Measurements from ENCODE around the gene DNAAF3.

The DNAAF3 gene

DNA sequence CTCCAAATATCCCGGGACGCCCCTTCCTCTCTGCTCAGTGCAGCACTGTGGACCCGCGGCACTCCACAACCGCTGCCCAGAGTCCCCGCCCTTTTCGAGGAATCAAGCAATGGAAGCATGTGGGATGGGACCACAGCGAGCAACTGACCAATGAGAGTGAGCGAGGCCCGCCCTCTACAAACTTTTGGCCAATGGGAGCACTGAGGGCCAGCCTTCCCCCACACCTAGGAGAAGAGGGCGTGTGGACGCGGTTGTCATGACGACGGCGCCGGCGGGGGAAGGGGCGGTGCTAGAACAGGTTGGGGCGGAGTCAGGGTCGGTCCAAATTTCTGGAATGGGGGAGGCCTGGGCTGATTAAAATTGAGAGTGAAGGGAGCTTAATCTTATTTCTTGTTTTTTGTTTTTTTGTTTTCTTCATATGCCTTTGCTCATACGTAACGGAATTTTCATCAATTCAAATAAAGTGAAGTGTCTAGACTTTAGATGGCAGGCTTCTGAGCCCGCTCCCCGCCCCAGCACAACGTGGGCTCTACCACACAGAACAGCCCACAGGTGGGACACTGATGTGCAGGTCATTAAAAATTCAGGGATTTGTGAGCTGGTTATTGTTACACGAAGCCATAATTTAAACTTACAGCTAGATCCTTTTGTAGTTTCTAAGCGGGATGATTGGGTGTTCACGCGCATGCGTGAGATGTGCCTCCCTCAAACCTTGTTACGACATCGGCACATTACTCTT is at the start of gene DNAAF3:
Gene DNAAF3, minus strand, starts transcription at position 84 of the 739 bp plus-strand sequence. CDS start 200 bp downstream, outside the sequence.
- H3K4me2 ChIP-seq (ENCODE audit: insufficient read depth, low read length) = no peak within 1 kb of the TSS
- no peak within 1 kb of the TSS for H3K9ac ChIP-seq (ENCODE audit: low read depth, low read length)
- DNase-seq (peak; percentile 81), ATAC-seq (ENCODE audit: insufficient read depth, low read depth) (peak; percentile 89)
- no peaks in the 10 kb centered on the region for H4K20me1 ChIP-seq (ENCODE audit: insufficient read depth, low read length)
- H3K27me3 ChIP-seq (ENCODE audit: insufficient read depth, low read length, poor library complexity) = peaks cover 13% of the 10 kb centered on the region
- no peak within 1 kb of the TSS for H3K4me3 ChIP-seq (ENCODE audit: low read depth in 1 of 2, low read length in 2 of 2)
- H3K27ac ChIP-seq (ENCODE audit: low read length) = no peak within 1 kb of the TSS
- H2AFZ ChIP-seq (ENCODE audit: low read depth, low read length) = no peak within 1 kb of the TSS
- H3K4me1 ChIP-seq (ENCODE audit: insufficient read depth, low read length) = no peaks in the 10 kb centered on the region; the same call in 1 of the 2 replicates
- H3K36me3 ChIP-seq (ENCODE audit: insufficient read depth, low read length) = no peaks in the 10 kb centered on the region
- H3K9me3 ChIP-seq (ENCODE audit: insufficient read depth, low read length, severe bottlenecking) = no peaks in the 10 kb centered on the region
- no peaks in the 10 kb centered on the region for H3K79me2 ChIP-seq (ENCODE audit: insufficient read depth, low read length)
- no peak for TF ChIP-seq EZH2 (IDR thresholded peaks at IDR 0.05; ENCODE audit: borderline replicate concordance, low read depth, low read length, severe bottlenecking)
- TF ChIP-seq, protein P1, sequence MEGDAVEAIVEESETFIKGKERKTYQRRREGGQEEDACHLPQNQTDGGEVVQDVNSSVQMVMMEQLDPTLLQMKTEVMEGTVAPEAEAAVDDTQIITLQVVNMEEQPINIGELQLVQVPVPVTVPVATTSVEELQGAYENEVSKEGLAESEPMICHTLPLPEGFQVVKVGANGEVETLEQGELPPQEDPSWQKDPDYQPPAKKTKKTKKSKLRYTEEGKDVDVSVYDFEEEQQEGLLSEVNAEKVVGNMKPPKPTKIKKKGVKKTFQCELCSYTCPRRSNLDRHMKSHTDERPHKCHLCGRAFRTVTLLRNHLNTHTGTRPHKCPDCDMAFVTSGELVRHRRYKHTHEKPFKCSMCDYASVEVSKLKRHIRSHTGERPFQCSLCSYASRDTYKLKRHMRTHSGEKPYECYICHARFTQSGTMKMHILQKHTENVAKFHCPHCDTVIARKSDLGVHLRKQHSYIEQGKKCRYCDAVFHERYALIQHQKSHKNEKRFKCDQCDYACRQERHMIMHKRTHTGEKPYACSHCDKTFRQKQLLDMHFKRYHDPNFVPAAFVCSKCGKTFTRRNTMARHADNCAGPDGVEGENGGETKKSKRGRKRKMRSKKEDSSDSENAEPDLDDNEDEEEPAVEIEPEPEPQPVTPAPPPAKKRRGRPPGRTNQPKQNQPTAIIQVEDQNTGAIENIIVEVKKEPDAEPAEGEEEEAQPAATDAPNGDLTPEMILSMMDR (IDR thresholded peaks at IDR 0.05; ENCODE audit: borderline replicate concordance, extremely low read depth, low read length, poor library complexity, severe bottlenecking) = no peak

GRCh38 chr19:55213547-55213946 is 47.1 kb upstream of the DNAAF3 start:
- Histone ChIP-seq H3K4me2 (ENCODE audit: insufficient read depth, low read length) (no peak overlapping the region), H3K27me3 (ENCODE audit: insufficient read depth, low read length, poor library complexity) (no peaks in the 10 kb centered on the region), H3K9me3 (ENCODE audit: insufficient read depth, low read length, severe bottlenecking) (peaks cover 5% of the 10 kb centered on the region), H4K20me1 (ENCODE audit: insufficient read depth, low read length) (no peaks in the 10 kb centered on the region), H3K9ac (ENCODE audit: low read depth, low read length) (no peak overlapping the region), H3K36me3 (ENCODE audit: insufficient read depth, low read length) (no peaks in the 10 kb centered on the region), H3K79me2 (ENCODE audit: insufficient read depth, low read length) (no peaks in the 10 kb centered on the region), H2AFZ (ENCODE audit: low read depth, low read length) (no peak overlapping the region), H3K4me3 (ENCODE audit: low read depth in 1 of 2, low read length in 2 of 2) (no peak overlapping the region), H3K27ac (ENCODE audit: low read length) (no peak overlapping the region), H3K4me1 (ENCODE audit: insufficient read depth, low read length) (no peaks in the 10 kb centered on the region)
- ATAC-seq (ENCODE audit: insufficient read depth, low read depth) (no peak), DNase-seq (no peak)
- TF ChIP-seq, protein P1 (IDR thresholded peaks at IDR 0.05; ENCODE audit: borderline replicate concordance, extremely low read depth, low read length, poor library complexity, severe bottlenecking) = no peak
- no peak for TF ChIP-seq EZH2 (IDR thresholded peaks at IDR 0.05; ENCODE audit: borderline replicate concordance, low read depth, low read length, severe bottlenecking)

DNA sequence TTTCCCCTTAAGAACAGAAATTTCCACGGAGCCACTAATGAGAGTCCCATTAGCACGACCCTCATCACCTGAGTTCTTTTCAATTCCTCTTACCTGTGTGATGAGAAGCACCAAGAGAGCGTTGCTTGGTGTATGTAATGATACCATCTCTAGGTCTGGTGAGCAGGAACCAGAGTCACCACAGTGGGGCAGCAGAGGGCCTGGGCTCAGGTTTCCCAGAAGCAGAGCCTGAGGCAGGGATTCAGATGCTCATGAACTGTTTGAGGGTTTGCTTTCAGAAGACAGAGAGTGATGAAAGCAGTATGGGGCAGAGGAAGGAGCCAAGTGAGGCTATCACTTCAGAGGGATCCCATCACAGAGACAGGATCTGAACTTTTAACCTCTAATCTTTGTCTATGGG is 46.0 kb upstream of the DNAAF3 start:
- H3K36me3 ChIP-seq (ENCODE audit: insufficient read depth, low read length) = no peaks in the 10 kb centered on the region
- H3K4me3 ChIP-seq (ENCODE audit: low read depth in 1 of 2, low read length in 2 of 2) = no peak overlapping the region
- ATAC-seq (ENCODE audit: insufficient read depth, low read depth) (no peak), DNase-seq (peak; percentile 46)
- H3K27me3 ChIP-seq (ENCODE audit: insufficient read depth, low read length, poor library complexity) = no peaks in the 10 kb centered on the region
- H4K20me1 ChIP-seq (ENCODE audit: insufficient read depth, low read length) = no peaks in the 10 kb centered on the region
- H3K27ac ChIP-seq (ENCODE audit: low read length) = no peak overlapping the region
- no peak for TF ChIP-seq EZH2 (IDR thresholded peaks at IDR 0.05; ENCODE audit: borderline replicate concordance, low read depth, low read length, severe bottlenecking)
- TF ChIP-seq, protein P1 (IDR thresholded peaks at IDR 0.05; ENCODE audit: borderline replicate concordance, extremely low read depth, low read length, poor library complexity, severe bottlenecking) = peak; percentile 55
- no peak overlapping the region for H3K9ac ChIP-seq (ENCODE audit: low read depth, low read length)
- H3K4me2 ChIP-seq (ENCODE audit: insufficient read depth, low read length) = no peak overlapping the region
- no peaks in the 10 kb centered on the region for H3K79me2 ChIP-seq (ENCODE audit: insufficient read depth, low read length)
- no peak overlapping the region for H2AFZ ChIP-seq (ENCODE audit: low read depth, low read length)
- no peaks in the 10 kb centered on the region for H3K4me1 ChIP-seq (ENCODE audit: insufficient read depth, low read length)
- H3K9me3 ChIP-seq (ENCODE audit: insufficient read depth, low read length, severe bottlenecking) = peaks cover 5% of the 10 kb centered on the region
